DOHH2 (cell line): Measurements from ENCODE around the gene VASH2.

Source experiments
- CTCF ChIP-seq: fragments of 200-600 bp; sonication (generic); IDR thresholded peaks from one replicate; pipeline ENCODE4 v1.5.1; 2014; ENCODE audit warnings: antibody characterized with exemption, mild to moderate bottlenecking, low read depth, low read length; ENCODE audit not compliant: poor library complexity, severe bottlenecking
- EZH2phosphoT487 ChIP-seq: fragments of 200-600 bp; sonication (generic); IDR thresholded peaks from 2 replicates; pipeline ENCODE4 v1.6.1; 2017; ENCODE audit warnings: borderline replicate concordance, mild to moderate bottlenecking, antibody characterized with exemption, low read length, moderate library complexity, mixed read lengths

GRCh38 chr1:212990276-212990675 is 39.9 kb downstream of the VASH2 start:
- TF ChIP-seq CTCF: no peak
- no peak for TF ChIP-seq EZH2phosphoT487
